GM13977 (cell line): ENCODE results near the gene PEAK1.
"Not testable (repeated sequence)": the region's sequence is repeated elsewhere in the genome, so short reads cannot be mapped to it uniquely, and the experiment has no call there.

Experiments
- DNase-seq: peaks from one replicate; pipeline ENCODE4 v3.0.0; 2012; ENCODE audit warnings: low spot score
- in situ Hi-C: fragments of 300-500 bp; cut with MboI; formaldehyde crosslinking; loops from one replicate; pipeline ENCODE4 v1.12.0; 2022; ENCODE audit warnings: low sequenced_read_pairs, low pct_unique_long_range_greater_than_20kb, mixed read lengths, inconsistent platforms; ENCODE audit not compliant: unreplicated experiment
- TF ChIP-seq, protein P1 (sequence below): IDR thresholded peaks from 2 replicates; pipeline ENCODE4 v1.5.1; 2012; ENCODE audit warnings: mild to moderate bottlenecking, control low read depth; ENCODE audit not compliant: insufficient read depth; ENCODE audit errors: extremely low read depth, missing control alignments

PEAK1 gene

DNA sequence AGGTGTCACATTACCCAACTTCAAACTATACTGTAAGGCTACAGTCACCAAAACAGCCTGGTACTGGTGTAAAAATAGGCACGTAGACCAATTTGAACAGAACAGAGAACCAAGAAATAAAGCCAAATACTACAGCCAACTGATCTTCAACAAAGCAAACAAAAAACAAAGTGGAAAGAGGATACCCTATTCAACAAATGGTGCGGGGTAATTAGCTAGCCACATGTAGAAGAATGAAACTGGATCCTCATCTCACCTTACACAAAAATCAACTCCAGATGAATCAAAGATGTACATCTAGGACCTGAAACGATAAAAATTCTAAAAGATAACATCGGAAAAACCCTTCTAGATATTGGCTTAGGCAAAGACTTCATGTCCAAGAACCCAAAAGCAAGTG, 13.1 kb downstream of the PEAK1 start:
- DNase-seq: no peak
- TF ChIP-seq, protein P1, sequence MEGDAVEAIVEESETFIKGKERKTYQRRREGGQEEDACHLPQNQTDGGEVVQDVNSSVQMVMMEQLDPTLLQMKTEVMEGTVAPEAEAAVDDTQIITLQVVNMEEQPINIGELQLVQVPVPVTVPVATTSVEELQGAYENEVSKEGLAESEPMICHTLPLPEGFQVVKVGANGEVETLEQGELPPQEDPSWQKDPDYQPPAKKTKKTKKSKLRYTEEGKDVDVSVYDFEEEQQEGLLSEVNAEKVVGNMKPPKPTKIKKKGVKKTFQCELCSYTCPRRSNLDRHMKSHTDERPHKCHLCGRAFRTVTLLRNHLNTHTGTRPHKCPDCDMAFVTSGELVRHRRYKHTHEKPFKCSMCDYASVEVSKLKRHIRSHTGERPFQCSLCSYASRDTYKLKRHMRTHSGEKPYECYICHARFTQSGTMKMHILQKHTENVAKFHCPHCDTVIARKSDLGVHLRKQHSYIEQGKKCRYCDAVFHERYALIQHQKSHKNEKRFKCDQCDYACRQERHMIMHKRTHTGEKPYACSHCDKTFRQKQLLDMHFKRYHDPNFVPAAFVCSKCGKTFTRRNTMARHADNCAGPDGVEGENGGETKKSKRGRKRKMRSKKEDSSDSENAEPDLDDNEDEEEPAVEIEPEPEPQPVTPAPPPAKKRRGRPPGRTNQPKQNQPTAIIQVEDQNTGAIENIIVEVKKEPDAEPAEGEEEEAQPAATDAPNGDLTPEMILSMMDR: no peak
- in situ Hi-C loops: no loop called here

GRCh38 chr15:77406173-77406759, 13.6 kb downstream of the PEAK1 start:
- DNase-seq, in situ Hi-C loops: not testable (repeated sequence)

DNA sequence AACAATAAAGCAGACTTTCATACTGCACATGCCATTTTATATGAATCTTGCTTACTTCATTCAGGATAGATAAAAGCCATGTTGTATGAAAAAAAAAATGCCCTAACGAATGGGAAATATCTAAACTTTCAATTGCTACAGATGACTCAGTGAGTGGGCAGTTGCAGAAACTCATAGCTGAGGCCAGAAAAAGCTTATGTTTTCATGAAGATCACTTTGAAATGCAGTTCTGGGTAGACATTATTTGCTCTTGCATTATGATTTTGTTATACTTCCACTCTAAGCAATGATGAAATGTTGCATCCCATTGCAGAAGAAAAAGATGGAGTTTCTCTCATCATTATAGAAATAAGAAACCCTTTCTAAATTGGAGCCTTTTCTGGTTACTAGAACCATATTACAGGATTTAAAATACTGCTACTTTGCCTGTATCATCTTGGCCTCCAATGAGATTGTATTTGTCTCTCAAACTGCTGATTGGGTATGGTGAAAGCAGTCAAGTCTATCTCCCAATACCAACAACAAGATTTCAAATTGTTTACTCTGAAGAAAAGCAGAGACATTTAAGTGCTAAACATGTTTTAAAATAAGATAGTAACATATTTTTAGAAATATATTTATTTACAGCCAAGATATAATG, 17.0 kb downstream of the PEAK1 start:
- peak; percentile 30 for DNase-seq
- in situ Hi-C loops: no loop called here
- TF ChIP-seq, protein P1: no peak

- in situ Hi-C loops: no loop called here
- TF ChIP-seq, protein P1: no peak
Measured at GRCh38 chr15:77400258-77400657, 19.6 kb downstream of the PEAK1 start.

DNA sequence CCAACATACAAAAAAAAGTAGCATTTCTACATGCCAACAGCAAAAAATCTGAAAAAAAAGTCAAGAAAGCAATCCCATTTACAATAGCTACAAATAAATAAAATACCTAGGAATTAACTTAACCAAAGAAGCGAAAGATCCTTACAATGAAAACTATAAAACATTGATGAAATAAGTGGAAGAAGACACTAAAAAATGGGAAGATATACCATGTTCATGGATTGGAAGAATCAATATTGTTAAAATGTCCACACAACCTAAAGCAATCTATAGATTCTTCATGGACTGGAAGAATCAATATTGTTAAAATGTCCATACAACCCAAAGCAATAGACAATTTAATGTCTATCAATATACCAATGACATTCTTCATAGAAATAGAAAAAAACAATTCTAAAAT, 21.0 kb downstream of the PEAK1 start:
- in situ Hi-C loops: no loop called here
- TF ChIP-seq, protein P1: no peak
- no peak for DNase-seq

More at GRCh38 chr15:77400258-77400657, 19.6 kb downstream of the PEAK1 start:
- no peak for DNase-seq

- in situ Hi-C loops: no loop called here
- DNase-seq: no peak
- TF ChIP-seq, protein P1: no peak
Measured at GRCh38 chr15:77396692-77397091, 23.2 kb downstream of the PEAK1 start.

DNA sequence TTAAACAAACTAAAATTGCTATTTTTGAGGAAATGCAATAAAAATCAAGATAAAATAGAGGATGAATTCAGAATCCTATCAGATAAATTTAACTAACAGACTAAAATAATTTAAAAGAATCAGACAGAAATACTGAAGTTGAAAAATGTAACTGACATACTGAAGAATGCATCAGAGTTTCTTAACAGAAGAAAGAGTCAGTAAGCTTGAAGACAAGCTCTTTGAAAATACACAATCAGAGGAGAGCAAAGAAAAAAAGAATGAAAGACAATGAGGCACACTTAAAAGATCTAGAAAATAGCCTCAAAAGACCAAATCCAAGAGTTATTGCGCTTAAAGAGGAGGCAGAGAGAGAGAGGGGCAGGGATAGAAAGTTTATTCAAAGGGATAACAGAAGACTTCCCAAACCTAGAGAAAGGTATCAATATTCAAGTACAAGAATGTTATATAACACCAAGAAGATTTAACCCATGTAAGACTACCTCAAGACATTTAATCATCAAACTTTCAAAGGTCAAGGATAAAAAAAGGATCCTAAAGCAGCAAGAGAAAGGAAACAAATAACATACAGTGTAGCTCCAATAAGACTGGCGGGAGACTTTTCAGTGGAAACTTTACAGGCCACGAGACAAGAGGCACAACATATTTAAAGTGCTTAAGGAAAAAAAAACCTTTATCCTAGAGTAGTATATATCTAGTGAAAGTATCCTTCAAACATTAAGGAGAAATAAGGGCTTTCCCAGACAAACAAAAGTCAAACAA, 24.7 kb downstream of the PEAK1 start:
- in situ Hi-C loops: no loop called here
- TF ChIP-seq, protein P1: no peak
- no peak for DNase-seq
